Measurements from ENCODE around the gene SCAI. TPM values are rescaled to one million over a fixed set of nuclear protein-coding genes. Genes with fewer than 3 reads are reported as not detected.
"Not testable (repeated sequence)": the region's sequence is repeated elsewhere in the genome, so short reads cannot be mapped to it uniquely, and the experiment has no call there.

Gene SCAI
- total and polyA plus RNA-seq, 2 donors = 1.8 to 25.1 TPM

- Histone ChIP-seq H3K4me1 (ENCODE audit: insufficient read depth) (no peaks in the 10 kb centered on the region), H3K36me3 (ENCODE audit: insufficient read depth) (no peaks in the 10 kb centered on the region), H3K27ac (ENCODE audit: low read depth) (no peak overlapping the region), H3K4me3 (ENCODE audit: low read depth, low read length) (no peak overlapping the region)
- DNase-seq (ENCODE audit: extremely low spot score) = no peak
- 89% methylated on average over 3 of the region's 3 CpGs for WGBS
These were observed 193.1 kb downstream of the SCAI start for GRCh38 chr9:124950050-124950718.

DNA sequence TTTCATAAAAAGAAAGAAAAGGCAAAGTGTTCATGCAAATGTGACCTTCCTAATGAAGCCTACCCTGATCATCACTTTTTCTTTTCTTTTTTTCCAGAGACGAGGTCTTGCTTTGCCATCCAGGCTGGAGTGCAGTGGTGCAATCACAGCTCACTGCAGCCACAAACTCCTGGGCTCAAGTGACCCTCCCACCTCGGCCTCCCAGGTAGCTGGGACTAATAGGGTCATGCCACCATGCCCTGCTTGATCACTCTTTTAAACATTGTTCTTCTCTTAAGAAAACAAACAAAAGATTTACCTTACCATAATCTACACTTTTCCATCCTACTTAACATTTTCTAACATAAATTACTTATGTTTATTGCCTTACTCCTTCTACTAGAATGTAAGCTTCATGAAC is 193.9 kb downstream of the SCAI start:
- no peaks in the 10 kb centered on the region for H3K36me3 ChIP-seq (ENCODE audit: insufficient read depth)
- WGBS = 86% methylated on average over 2 of the region's 2 CpGs
- no peak overlapping the region for H3K27ac ChIP-seq (ENCODE audit: low read depth)
- H3K4me3 ChIP-seq (ENCODE audit: low read depth, low read length) = no peak overlapping the region
- H3K4me1 ChIP-seq (ENCODE audit: insufficient read depth) = no peaks in the 10 kb centered on the region
- no peak for DNase-seq (ENCODE audit: extremely low spot score)

- Histone ChIP-seq H3K36me3 (ENCODE audit: insufficient read depth) (no peaks in the 10 kb centered on the region), H3K4me1 (ENCODE audit: insufficient read depth) (no peaks in the 10 kb centered on the region), H3K4me3 (ENCODE audit: low read depth, low read length) (no peak overlapping the region), H3K27ac (ENCODE audit: low read depth) (no peak overlapping the region)
- DNase-seq (ENCODE audit: extremely low spot score) = no peak
- WGBS = 84% methylated on average over 5 of the region's 5 CpGs
These were observed 195.5 kb downstream of the SCAI start for GRCh38 chr9:124947727-124948391.

GRCh38 chr9:124946167-124946566 is 197.2 kb downstream of the SCAI start:
- H3K4me3 ChIP-seq (ENCODE audit: low read depth, low read length) = no peak overlapping the region
- no peak overlapping the region for H3K27ac ChIP-seq (ENCODE audit: low read depth)
- H3K36me3 ChIP-seq (ENCODE audit: insufficient read depth) = no peaks in the 10 kb centered on the region
- DNase-seq (ENCODE audit: extremely low spot score) = no peak
- WGBS = 85% methylated on average over 1 of the region's 1 CpG
- H3K4me1 ChIP-seq (ENCODE audit: insufficient read depth) = no peaks in the 10 kb centered on the region

DNA sequence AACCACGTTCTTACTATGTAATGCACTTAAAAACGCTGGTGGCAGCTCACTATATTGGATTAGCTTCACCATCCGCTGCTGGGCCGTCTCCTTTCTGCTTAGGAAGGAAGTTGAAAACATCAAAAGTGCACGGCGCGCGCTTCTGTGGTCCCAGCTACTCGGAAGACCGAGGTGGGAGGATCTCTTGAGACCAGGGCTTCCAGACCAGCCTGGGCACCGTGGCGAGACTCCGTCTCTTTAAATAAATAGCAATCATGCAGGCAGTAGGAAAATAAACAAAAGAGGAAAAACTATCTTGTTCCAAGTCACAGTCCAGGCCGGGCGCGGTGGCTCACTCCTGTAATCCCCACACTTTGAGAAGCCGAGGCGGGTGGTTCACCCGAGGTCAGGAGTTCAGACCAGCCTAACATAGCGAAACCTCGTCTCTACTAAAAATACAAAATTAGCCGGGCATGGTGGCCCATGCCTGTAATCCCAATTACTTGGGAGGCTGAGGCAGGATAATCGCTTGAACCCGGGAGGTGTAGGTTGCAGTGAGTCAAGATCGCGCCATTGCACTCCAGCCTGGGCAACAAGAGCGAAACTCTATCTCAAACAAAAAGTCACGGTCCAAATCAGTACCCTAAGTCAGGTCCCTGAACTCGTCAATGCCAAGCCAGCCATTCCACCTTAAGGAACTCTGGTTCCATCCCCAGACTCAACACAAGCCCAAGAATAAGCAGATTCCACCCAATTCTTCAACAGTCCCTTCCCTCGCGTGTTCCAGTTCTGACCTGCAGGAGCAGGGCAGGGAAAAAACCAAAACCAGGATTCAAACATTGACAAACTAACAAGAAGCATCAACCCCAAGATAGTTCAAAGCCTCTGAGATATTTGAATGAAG is 201.4 kb downstream of the SCAI start:
- Histone ChIP-seq H3K27ac (ENCODE audit: low read depth) (peak overlapping the region; percentile 94), H3K36me3 (ENCODE audit: insufficient read depth) (no peaks in the 10 kb centered on the region), H3K4me1 (ENCODE audit: insufficient read depth) (peaks cover 2% of the 10 kb centered on the region), H3K4me3 (ENCODE audit: low read depth, low read length) (peak overlapping the region; percentile 82)
- 10% methylated on average over 31 of the region's 31 CpGs for WGBS
- peak; percentile 13 for DNase-seq (ENCODE audit: extremely low spot score)

GRCh38 chr9:124940894-124941678 is 202.2 kb downstream of the SCAI start, which contains the start of gene GOLGA1:
Gene GOLGA1, minus strand, starts transcription at chr9:124941083. Its CDS starts 2,372 bp downstream, at chr9:124938711.
- peak within 1 kb of the TSS; percentile 82 for H3K4me3 ChIP-seq (ENCODE audit: low read depth, low read length)
- H3K4me1 ChIP-seq (ENCODE audit: insufficient read depth) = peaks cover 2% of the 10 kb centered on the region
- peak within 1 kb of the TSS; percentile 94 for H3K27ac ChIP-seq (ENCODE audit: low read depth)
- WGBS = under 1% methylated on average over 70 of the region's 70 CpGs
- DNase-seq (ENCODE audit: extremely low spot score) = peak; percentile 76
- no peaks in the 10 kb centered on the region for H3K36me3 ChIP-seq (ENCODE audit: insufficient read depth)

- peak overlapping the region; percentile 82 for H3K4me3 ChIP-seq (ENCODE audit: low read depth, low read length)
- H3K27ac ChIP-seq (ENCODE audit: low read depth) = peak overlapping the region; percentile 92
- no peak for DNase-seq (ENCODE audit: extremely low spot score)
- under 1% methylated on average over 17 of the region's 17 CpGs for WGBS
- H3K36me3 ChIP-seq (ENCODE audit: insufficient read depth) = peaks cover 2% of the 10 kb centered on the region
- H3K4me1 ChIP-seq (ENCODE audit: insufficient read depth) = peaks cover 2% of the 10 kb centered on the region
These were observed 202.8 kb downstream of the SCAI start for GRCh38 chr9:124940521-124940893.

GRCh38 chr9:124939944-124940343 is 203.4 kb downstream of the SCAI start:
- no peak for DNase-seq (ENCODE audit: extremely low spot score)
- Histone ChIP-seq H3K36me3 (ENCODE audit: insufficient read depth) (peaks cover 2% of the 10 kb centered on the region), H3K4me3 (ENCODE audit: low read depth, low read length) (peak overlapping the region; percentile 82), H3K4me1 (ENCODE audit: insufficient read depth) (peaks cover 2% of the 10 kb centered on the region), H3K27ac (ENCODE audit: low read depth) (no peak overlapping the region)

DNA sequence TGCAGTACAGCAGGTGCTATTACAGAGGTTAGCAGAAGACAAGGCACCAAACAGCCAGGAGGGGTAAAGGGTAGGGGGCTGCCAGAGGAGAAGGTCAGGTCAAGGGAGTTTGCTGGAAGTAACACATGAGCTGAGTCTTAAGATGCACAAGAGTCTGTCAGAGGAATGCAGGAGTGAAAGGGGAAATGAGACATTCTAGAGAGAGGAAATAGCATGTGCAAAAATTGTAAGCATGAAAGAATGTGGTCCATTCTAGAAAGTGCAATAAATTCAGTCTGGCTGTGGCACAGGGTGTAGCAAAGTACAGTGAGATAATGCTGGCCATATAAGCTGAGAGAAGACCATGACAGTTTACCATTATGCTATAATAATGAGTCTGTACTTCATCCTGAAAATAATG is 209.0 kb downstream of the SCAI start:
- no peaks in the 10 kb centered on the region for H3K4me1 ChIP-seq (ENCODE audit: insufficient read depth)
- peaks cover 2% of the 10 kb centered on the region for H3K36me3 ChIP-seq (ENCODE audit: insufficient read depth)
- no peak for DNase-seq (ENCODE audit: extremely low spot score)
- H3K27ac ChIP-seq (ENCODE audit: low read depth) = no peak overlapping the region
- H3K4me3 ChIP-seq (ENCODE audit: low read depth, low read length) = no peak overlapping the region

DNA sequence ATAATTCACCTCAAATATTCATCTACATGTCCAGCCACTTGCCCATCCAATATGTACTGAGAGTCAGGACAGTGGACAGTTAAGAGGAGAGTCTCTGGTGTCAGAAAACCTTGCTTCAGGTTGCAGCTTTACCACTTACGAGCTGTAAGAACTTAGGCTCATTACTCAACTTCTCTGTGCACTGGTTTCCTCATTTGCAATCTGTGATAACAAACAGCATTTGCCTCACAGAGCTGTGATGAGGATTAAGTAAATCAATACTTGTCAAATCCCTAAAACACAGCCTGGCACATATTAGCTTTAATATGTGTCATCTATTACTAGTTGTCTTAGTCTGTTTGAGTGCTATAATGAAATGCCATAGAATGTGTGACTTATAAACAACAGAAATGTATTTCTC is 211.0 kb downstream of the SCAI start:
- H3K36me3 ChIP-seq (ENCODE audit: insufficient read depth) = peaks cover 2% of the 10 kb centered on the region
- H3K4me1 ChIP-seq (ENCODE audit: insufficient read depth) = no peaks in the 10 kb centered on the region
- 85% methylated on average over 1 of the region's 1 CpG for WGBS
- no peak overlapping the region for H3K4me3 ChIP-seq (ENCODE audit: low read depth, low read length)
- no peak for DNase-seq (ENCODE audit: extremely low spot score)
- no peak overlapping the region for H3K27ac ChIP-seq (ENCODE audit: low read depth)

GRCh38 chr9:124929464-124929863 is 213.9 kb downstream of the SCAI start:
- no peaks in the 10 kb centered on the region for H3K4me1 ChIP-seq (ENCODE audit: insufficient read depth)
- H3K36me3 ChIP-seq (ENCODE audit: insufficient read depth) = no peaks in the 10 kb centered on the region
- H3K27ac ChIP-seq (ENCODE audit: low read depth) = no peak overlapping the region
- DNase-seq (ENCODE audit: extremely low spot score) = no peak
- no peak overlapping the region for H3K4me3 ChIP-seq (ENCODE audit: low read depth, low read length)
- WGBS = 94% methylated on average over 3 of the region's 3 CpGs

DNA sequence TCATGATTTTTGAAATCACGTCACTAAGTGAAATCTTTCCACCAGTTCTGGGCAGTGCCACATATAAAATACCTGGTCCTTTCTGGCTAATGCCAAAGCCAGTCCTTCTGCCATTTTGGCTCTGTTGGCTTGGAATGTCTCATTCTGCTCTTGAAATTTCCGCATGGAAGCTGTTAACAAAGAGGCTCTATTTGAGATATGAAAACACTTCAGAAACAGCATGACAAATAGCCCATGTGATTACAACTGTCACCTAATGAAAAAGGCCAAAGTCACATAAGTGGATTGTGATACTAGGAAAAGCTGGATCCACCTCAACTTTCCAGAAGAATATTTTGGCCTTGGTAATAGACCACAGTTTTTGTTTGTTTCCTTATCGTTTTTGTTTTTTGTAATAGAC is 215.2 kb downstream of the SCAI start:
- H3K4me1 ChIP-seq (ENCODE audit: insufficient read depth) = no peaks in the 10 kb centered on the region
- no peak for DNase-seq (ENCODE audit: extremely low spot score)
- WGBS = 92% methylated on average over 3 of the region's 3 CpGs
- no peak overlapping the region for H3K4me3 ChIP-seq (ENCODE audit: low read depth, low read length)
- no peaks in the 10 kb centered on the region for H3K36me3 ChIP-seq (ENCODE audit: insufficient read depth)
- no peak overlapping the region for H3K27ac ChIP-seq (ENCODE audit: low read depth)

DNA sequence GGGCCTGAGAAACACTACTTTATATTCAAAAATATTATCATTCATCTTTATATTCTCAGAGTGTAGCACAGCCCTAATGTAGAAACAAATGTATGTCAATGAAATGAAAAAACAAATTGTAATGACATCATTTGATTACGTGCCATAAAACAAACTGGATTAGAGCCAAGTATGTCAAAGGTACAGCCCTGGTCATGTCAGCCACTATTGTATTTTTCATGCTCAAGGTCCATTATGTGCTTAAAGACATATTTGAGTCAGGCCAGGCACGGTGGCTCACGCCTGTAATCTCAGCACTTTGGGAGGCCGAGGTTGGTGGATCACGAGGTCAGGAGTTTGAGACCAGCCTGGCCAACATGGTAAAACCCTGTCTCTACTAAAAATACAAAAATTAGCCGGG is 222.9 kb downstream of the SCAI start:
- H3K36me3 ChIP-seq (ENCODE audit: insufficient read depth); DNase-seq (ENCODE audit: extremely low spot score); H3K27ac ChIP-seq (ENCODE audit: low read depth); H3K4me3 ChIP-seq (ENCODE audit: low read depth, low read length); H3K4me1 ChIP-seq (ENCODE audit: insufficient read depth): not testable (repeated sequence)
- WGBS = 88% methylated on average over 6 of the region's 6 CpGs

All from urinary bladder (tissue), 4 donors.